Mesodermal cell (in vitro differentiated cells): ENCODE results near the gene ATIC.
"Not testable (repeated sequence)": the region's sequence is repeated elsewhere in the genome, so short reads cannot be mapped to it uniquely, and the experiment has no call there.

Experiments used
- H3K27ac ChIP-seq: 2 replicates; pipeline ENCODE4 v1.7.0; 2013; ENCODE audit warnings: mild to moderate bottlenecking, low read depth, low read length, moderate library complexity; ENCODE audit not compliant: severe bottlenecking
- H3K36me3 ChIP-seq: 2 replicates; pipeline ENCODE4 v1.7.1; 2013; ENCODE audit warnings: mild to moderate bottlenecking, low read length, moderate library complexity; ENCODE audit not compliant: control insufficient read depth, insufficient read depth
- H3K4me1 ChIP-seq: one replicate; pipeline ENCODE4 v1.7.1; 2013; ENCODE audit warnings: mild to moderate bottlenecking, low read length; ENCODE audit not compliant: insufficient read depth, control insufficient read depth, poor library complexity, severe bottlenecking
- H3K4me3 ChIP-seq: 2 replicates; pipeline ENCODE4 v1.7.0; 2013; ENCODE audit warnings: low read length, control low read depth, mild to moderate bottlenecking; ENCODE audit not compliant: insufficient read depth, poor library complexity, severe bottlenecking; ENCODE audit errors: extremely low read depth
- H3K9me3 ChIP-seq: 2 replicates; pipeline ENCODE4 v1.7.1; 2013; ENCODE audit warnings: mild to moderate bottlenecking, low read length, moderate library complexity; ENCODE audit not compliant: control insufficient read depth
- WGBS, 2 experiments: methylation state at CpG; one replicate each; pipeline ENCODE4 v1.1.5; 2013; ENCODE audit warnings: missing lambda C conversion rate in 2 of 2; ENCODE audit not compliant: insufficient coverage in 2 of 2; 5-methylcytosine and 5-hydroxymethylcytosine counted together

Gene ATIC

DNA sequence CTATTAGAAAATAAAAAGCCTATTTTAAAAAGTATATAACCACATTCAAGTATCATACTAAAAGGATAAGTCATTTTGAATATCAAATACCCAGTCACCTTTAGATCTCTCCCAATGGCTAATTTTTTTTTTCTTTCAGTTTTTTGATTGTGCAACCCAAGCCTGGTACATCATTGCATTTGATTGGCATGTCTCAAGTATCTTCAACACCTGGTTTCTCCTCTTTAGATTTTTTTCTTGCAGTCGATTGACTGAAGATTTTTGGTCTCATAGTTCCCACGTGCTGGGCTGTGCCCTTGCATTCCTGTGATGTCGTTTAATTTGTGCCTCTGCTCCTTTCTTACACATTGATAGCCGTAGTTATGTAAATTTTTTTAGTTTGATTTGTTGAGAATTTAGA lies 40.7 kb downstream of the ATIC start:
- WGBS, 2 experiments: 79 to 82% methylated on average over 2 to 3 of the region's 4 CpGs
- H3K9me3 ChIP-seq: no peaks in the 10 kb centered on the region
- no peak overlapping the region for H3K27ac ChIP-seq
- peaks cover 38% of the 10 kb centered on the region for H3K36me3 ChIP-seq
- H3K4me1 ChIP-seq: no peaks in the 10 kb centered on the region
- H3K4me3 ChIP-seq: no peak overlapping the region

GRCh38 chr2:215354771-215355695 lies 43.2 kb downstream of the ATIC start:
- no peaks in the 10 kb centered on the region for H3K9me3 ChIP-seq
- WGBS, 2 experiments: 81 to 93% methylated on average over 6 of the region's 9 CpGs
- H3K4me1 ChIP-seq: no peaks in the 10 kb centered on the region

DNA sequence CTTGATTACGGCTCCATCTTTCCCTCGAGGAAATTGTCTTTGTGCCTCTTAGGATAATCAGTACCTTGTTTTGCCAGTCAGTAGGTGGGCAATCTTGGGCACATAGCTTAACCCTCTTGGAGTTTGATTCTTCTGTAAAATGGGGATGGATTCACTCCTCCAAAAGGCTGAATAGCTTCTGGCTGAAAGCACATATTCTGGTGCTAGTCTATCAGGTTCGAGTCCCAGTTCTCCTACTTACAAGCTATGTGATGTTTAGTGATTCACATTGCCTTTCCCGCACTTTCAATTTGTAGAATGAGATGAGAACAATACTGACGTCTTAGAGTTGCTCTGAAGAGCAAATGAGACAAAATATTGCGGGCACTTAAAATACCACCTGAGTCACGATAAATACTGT lies 43.9 kb downstream of the ATIC start:
- Histone ChIP-seq H3K4me1 (no peaks in the 10 kb centered on the region), H3K9me3 (no peaks in the 10 kb centered on the region), H3K36me3 (peaks cover 25% of the 10 kb centered on the region), H3K27ac (no peak overlapping the region), H3K4me3 (no peak overlapping the region)
- 91 to 95% methylated on average over 4 to 7 of the region's 7 CpGs for WGBS, 2 experiments

More at GRCh38 chr2:215354771-215355695, 43.2 kb downstream of the ATIC start:
- Histone ChIP-seq H3K36me3 (peaks cover 27% of the 10 kb centered on the region), H3K4me3 (no peak overlapping the region), H3K27ac (no peak overlapping the region)

DNA sequence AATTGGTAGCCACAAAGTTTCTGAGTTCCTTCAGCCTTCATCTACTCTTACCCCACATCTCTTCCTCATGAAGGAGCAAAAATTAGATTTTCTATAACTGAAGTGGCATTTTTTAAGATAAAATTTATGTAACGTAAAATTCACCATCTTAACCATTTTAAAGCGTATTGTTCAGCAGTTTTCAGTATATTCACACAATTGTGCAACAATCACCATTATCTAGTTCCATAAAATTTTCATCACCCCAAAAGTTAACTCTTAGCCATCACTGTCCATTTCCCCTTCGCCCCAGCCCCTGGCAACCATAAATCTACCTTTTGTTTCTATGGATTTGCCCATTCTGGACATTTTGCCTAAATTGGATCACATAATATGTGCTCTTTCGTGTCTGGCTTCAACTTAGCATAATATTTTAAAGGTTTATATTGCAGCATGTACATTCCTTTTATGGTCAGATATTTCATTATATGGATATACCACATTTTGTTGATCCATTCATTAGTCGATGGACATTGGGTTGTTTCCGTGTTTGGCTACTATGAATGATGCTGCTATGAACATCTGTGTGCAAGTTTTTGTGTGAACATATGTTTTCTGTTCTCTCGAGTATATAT lies 44.6 kb downstream of the ATIC start:
- H3K4me3 ChIP-seq: no peak overlapping the region
- no peaks in the 10 kb centered on the region for H3K4me1 ChIP-seq
- H3K27ac ChIP-seq: no peak overlapping the region
- 89 to 96% methylated on average over 4 of the region's 7 CpGs for WGBS, 2 experiments
- peaks cover 25% of the 10 kb centered on the region for H3K36me3 ChIP-seq
- H3K9me3 ChIP-seq: no peaks in the 10 kb centered on the region

GRCh38 chr2:215356948-215357461 lies 45.1 kb downstream of the ATIC start:
- Histone ChIP-seq H3K4me3 (no peak overlapping the region), H3K9me3 (no peaks in the 10 kb centered on the region), H3K27ac (peak overlapping the region; percentile 51), H3K4me1 (no peaks in the 10 kb centered on the region), H3K36me3 (peaks cover 26% of the 10 kb centered on the region)
- WGBS, 2 experiments: 94 to 95% methylated on average over 8 of the region's 9 CpGs

GRCh38 chr2:215357660-215358059 lies 45.8 kb downstream of the ATIC start:
- Histone ChIP-seq H3K36me3 (peaks cover 33% of the 10 kb centered on the region), H3K9me3 (no peaks in the 10 kb centered on the region), H3K4me1 (no peaks in the 10 kb centered on the region), H3K4me3 (no peak overlapping the region), H3K27ac (no peak overlapping the region)
- 92% methylated on average over 2 of the region's 3 CpGs; no CpG with 5 or more reads in 1 of the 2 experiments for WGBS, 2 experiments

DNA sequence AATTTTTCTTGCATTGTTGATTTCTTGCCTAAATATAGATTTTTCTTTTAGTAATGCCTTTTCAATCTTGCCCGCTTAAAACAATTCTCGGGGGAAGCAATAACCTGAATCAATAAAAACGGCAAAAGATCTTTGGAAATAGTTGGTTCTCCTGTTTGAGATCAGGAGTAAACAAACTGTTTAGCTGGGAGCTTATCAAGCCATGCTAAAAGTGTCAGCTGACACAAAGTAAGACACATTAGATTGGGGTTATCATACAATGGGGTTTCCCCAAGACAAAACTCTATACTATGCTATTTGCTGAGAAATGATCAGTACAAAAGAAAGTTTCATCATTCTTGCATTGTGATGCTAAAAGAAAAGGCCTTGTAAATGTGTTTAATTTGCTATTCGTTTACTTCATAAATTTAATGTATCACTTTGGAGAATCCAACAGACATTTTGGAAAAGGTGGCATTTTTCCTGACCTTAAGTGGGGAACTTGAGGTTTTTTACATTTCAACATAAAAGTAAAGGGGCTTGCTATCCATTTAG lies 46.5 kb downstream of the ATIC start:
- Histone ChIP-seq H3K4me1 (no peaks in the 10 kb centered on the region), H3K9me3 (no peaks in the 10 kb centered on the region), H3K4me3 (no peak overlapping the region), H3K36me3 (peaks cover 40% of the 10 kb centered on the region), H3K27ac (no peak overlapping the region)
- 86 to 100% methylated on average over 2 to 3 of the region's 4 CpGs for WGBS, 2 experiments

GRCh38 chr2:215358891-215359575 lies 47.2 kb downstream of the ATIC start:
- Histone ChIP-seq H3K4me3 (no peak overlapping the region), H3K9me3 (no peaks in the 10 kb centered on the region), H3K4me1 (no peaks in the 10 kb centered on the region), H3K36me3 (peaks cover 47% of the 10 kb centered on the region), H3K27ac (no peak overlapping the region)
- WGBS, 2 experiments: 93 to 95% methylated on average over 10 to 13 of the region's 15 CpGs

DNA sequence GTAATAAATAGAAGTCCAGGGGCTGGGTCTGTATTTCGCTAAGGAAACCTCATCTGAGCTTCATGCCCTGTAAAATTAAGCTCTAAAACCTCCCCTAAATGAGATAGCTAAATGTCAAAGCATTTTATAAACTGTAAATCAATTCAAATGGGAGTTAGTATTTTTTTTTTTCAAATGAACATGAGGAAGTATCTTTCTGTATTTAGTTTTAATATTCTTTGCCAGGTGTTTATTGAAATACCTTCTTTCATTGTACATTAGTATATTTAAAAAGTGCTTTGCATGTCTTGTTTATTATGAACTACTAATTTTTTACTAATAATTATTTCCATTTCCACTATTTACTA lies 47.7 kb downstream of the ATIC start:
- peaks cover 52% of the 10 kb centered on the region for H3K36me3 ChIP-seq
- H3K4me3 ChIP-seq: no peak overlapping the region
- H3K4me1 ChIP-seq: no peaks in the 10 kb centered on the region
- H3K27ac ChIP-seq: no peak overlapping the region
- WGBS, 2 experiments: no CpG with 5 or more reads among the region's 1 CpG
- H3K9me3 ChIP-seq: no peaks in the 10 kb centered on the region

- peaks cover 57% of the 10 kb centered on the region for H3K36me3 ChIP-seq
- 100% methylated on average over 1 of the region's 3 CpGs; no CpG with 5 or more reads in 1 of the 2 experiments for WGBS, 2 experiments
- H3K27ac ChIP-seq, H3K4me1 ChIP-seq, H3K9me3 ChIP-seq, H3K4me3 ChIP-seq: not testable (repeated sequence)
Measured at GRCh38 chr2:215360059-215360458, 48.2 kb downstream of the ATIC start.
